GM12878 (cell line): ENCODE measurements around the gene RAP1GAP2.

Experiments used
- BMI1 ChIP-seq: fragments of 450-650 bp; IDR thresholded peaks from 2 replicates; pipeline ENCODE4 v1.6.1; 2016; ENCODE audit warnings: mild to moderate bottlenecking, moderate library complexity, borderline replicate concordance
- BRCA1 ChIP-seq: IDR thresholded peaks from 2 replicates; pipeline ENCODE4 v1.6.1; 2011; ENCODE audit warnings: low read depth, low read length, improper control_type of control experiment
- EP300 ChIP-seq, 2 experiments: fragments of 150-350 bp in 1 of 2; IDR thresholded peaks; 2 replicates each; pipeline ENCODE4 v1.6.1; 2011 to 2012; ENCODE audit warnings: low read depth in 2 of 2, low read length in 2 of 2, borderline replicate concordance in 1 of 2, improper control_type of control experiment in 1 of 2, inconsistent platforms in 1 of 2; ENCODE audit not compliant: control insufficient read depth in 1 of 2
- EZH2 ChIP-seq: IDR thresholded peaks from 2 replicates; pipeline ENCODE4 v1.6.1; 2012; ENCODE audit warnings: low read depth, mild to moderate bottlenecking, control low read depth, inconsistent platforms, low read length, borderline replicate concordance; ENCODE audit not compliant: control insufficient read depth
- MEF2B ChIP-seq: fragments of 450-650 bp; IDR thresholded peaks from 2 replicates; pipeline ENCODE4 v1.6.1; 2018; ENCODE audit warnings: mild to moderate bottlenecking, moderate library complexity; ENCODE audit not compliant: partially characterized antibody, poor library complexity, severe bottlenecking
- NFIC ChIP-seq: IDR thresholded peaks from 2 replicates; pipeline ENCODE4 v1.6.1; 2012; ENCODE audit warnings: low read depth, mild to moderate bottlenecking, inconsistent platforms, low read length, moderate library complexity
- NR2C2 ChIP-seq: IDR thresholded peaks from 2 replicates; pipeline ENCODE4 v1.6.1; 2011; ENCODE audit warnings: borderline replicate concordance, low read depth; ENCODE audit not compliant: control insufficient read depth, insufficient read length
- NRF1 ChIP-seq: conservative IDR thresholded peaks from 2 replicates; pipeline ENCODE4 v1.6.1; 2011; ENCODE audit warnings: mild to moderate bottlenecking, low read depth, low read length, improper control_type of control experiment
- POLR2A ChIP-seq: IDR thresholded peaks from 2 replicates; pipeline ENCODE4 v1.6.1; 2011; ENCODE audit warnings: low read depth, mild to moderate bottlenecking, low read length
- POLR2AphosphoS5 ChIP-seq: IDR thresholded peaks from 2 replicates; pipeline ENCODE4 v1.6.1; 2011; ENCODE audit warnings: mild to moderate bottlenecking, low read length, inconsistent platforms
- POU2F2 ChIP-seq: IDR thresholded peaks from 3 replicates; pipeline ENCODE4 v1.6.1; 2011; ENCODE audit warnings: low read depth, mild to moderate bottlenecking, low read length, borderline replicate concordance
- TF ChIP-seq, protein P1 (sequence below), 3 experiments: IDR thresholded peaks in 2 of 3; conservative IDR thresholded peaks in 1 of 3; 2 replicates each; pipeline ENCODE4 v1.5.1; 2011; ENCODE audit warnings: low read depth in 3 of 3, low read length in 3 of 3, mild to moderate bottlenecking in 3 of 3, control low read depth in 2 of 3, moderate library complexity in 2 of 3, inconsistent platforms in 1 of 3, mixed read lengths in 1 of 3; ENCODE audit not compliant: control insufficient read depth in 2 of 3, insufficient read depth in 1 of 3; ENCODE audit errors: extremely low read depth in 1 of 3
- TF ChIP-seq, protein P2 (sequence below): IDR thresholded peaks from 2 replicates; pipeline ENCODE4 v1.6.1; 2011; ENCODE audit warnings: low read depth, low read length, improper control_type of control experiment, borderline replicate concordance
- TF ChIP-seq, protein P3 (sequence below): fragments of 450-650 bp; formaldehyde crosslinking; IDR thresholded peaks from 2 replicates; pipeline ENCODE4 v1.5.0; 2022; ENCODE audit warnings: mild to moderate bottlenecking, missing genetic modification characterization

DNA sequence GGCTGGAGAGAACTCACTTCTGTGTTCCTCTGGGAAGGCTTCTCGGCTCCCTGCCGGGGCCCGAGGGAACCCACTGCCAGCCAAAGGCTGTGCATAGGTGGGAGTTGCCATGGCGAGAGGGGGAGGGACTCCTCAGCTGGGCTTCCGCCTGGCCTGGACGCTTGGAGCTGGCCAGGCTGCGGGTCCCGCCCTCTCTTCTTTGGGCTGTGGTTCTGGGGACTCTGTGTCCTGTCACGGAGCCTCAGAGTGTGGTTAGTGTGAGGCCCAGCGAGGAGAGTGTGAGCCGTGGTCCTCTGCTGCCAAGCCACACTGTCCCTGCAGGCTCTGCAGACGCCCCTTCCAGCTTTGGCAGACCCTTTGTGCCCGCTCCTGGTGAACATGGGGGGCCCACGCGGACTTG lies 144.1 kb downstream of the RAP1GAP2 start:
- TF ChIP-seq EP300 (IDR thresholded peaks at IDR 0.05; ENCODE audit: borderline replicate concordance in 1 of 2, control insufficient read depth in 1 of 2, low read depth in 2 of 2, low read length in 2 of 2): no peak
- TF ChIP-seq, protein P1, sequence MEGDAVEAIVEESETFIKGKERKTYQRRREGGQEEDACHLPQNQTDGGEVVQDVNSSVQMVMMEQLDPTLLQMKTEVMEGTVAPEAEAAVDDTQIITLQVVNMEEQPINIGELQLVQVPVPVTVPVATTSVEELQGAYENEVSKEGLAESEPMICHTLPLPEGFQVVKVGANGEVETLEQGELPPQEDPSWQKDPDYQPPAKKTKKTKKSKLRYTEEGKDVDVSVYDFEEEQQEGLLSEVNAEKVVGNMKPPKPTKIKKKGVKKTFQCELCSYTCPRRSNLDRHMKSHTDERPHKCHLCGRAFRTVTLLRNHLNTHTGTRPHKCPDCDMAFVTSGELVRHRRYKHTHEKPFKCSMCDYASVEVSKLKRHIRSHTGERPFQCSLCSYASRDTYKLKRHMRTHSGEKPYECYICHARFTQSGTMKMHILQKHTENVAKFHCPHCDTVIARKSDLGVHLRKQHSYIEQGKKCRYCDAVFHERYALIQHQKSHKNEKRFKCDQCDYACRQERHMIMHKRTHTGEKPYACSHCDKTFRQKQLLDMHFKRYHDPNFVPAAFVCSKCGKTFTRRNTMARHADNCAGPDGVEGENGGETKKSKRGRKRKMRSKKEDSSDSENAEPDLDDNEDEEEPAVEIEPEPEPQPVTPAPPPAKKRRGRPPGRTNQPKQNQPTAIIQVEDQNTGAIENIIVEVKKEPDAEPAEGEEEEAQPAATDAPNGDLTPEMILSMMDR (IDR thresholded peaks at IDR 0.05 in 2 of 3, conservative IDR thresholded peaks at IDR 0.05 in 1 of 3; ENCODE audit: control insufficient read depth in 2 of 3, extremely low read depth in 1 of 3, insufficient read depth in 1 of 3, low read depth in 3 of 3, low read length in 3 of 3): no peak
- TF ChIP-seq BMI1: no peak
- TF ChIP-seq, protein P2, sequence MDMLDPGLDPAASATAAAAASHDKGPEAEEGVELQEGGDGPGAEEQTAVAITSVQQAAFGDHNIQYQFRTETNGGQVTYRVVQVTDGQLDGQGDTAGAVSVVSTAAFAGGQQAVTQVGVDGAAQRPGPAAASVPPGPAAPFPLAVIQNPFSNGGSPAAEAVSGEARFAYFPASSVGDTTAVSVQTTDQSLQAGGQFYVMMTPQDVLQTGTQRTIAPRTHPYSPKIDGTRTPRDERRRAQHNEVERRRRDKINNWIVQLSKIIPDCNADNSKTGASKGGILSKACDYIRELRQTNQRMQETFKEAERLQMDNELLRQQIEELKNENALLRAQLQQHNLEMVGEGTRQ: no peak
- TF ChIP-seq EZH2: no peak
- TF ChIP-seq POLR2A: no peak
- no peak for TF ChIP-seq NFIC
- no peak for TF ChIP-seq NRF1
- TF ChIP-seq, protein P3, sequence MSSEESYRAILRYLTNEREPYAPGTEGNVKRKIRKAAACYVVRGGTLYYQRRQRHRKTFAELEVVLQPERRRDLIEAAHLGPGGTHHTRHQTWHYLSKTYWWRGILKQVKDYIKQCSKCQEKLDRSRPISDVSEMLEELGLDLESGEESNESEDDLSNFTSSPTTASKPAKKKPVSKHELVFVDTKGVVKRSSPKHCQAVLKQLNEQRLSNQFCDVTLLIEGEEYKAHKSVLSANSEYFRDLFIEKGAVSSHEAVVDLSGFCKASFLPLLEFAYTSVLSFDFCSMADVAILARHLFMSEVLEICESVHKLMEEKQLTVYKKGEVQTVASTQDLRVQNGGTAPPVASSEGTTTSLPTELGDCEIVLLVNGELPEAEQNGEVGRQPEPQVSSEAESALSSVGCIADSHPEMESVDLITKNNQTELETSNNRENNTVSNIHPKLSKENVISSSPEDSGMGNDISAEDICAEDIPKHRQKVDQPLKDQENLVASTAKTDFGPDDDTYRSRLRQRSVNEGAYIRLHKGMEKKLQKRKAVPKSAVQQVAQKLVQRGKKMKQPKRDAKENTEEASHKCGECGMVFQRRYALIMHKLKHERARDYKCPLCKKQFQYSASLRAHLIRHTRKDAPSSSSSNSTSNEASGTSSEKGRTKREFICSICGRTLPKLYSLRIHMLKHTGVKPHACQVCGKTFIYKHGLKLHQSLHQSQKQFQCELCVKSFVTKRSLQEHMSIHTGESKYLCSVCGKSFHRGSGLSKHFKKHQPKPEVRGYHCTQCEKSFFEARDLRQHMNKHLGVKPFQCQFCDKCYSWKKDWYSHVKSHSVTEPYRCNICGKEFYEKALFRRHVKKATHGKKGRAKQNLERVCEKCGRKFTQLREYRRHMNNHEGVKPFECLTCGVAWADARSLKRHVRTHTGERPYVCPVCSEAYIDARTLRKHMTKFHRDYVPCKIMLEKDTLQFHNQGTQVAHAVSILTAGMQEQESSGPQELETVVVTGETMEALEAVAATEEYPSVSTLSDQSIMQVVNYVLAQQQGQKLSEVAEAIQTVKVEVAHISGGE (CRISPR knock-in tag): no peak
- no peak for TF ChIP-seq MEF2B
- no peak for TF ChIP-seq POU2F2
- no peak for TF ChIP-seq POLR2AphosphoS5
- TF ChIP-seq NR2C2: no peak
- TF ChIP-seq BRCA1: no peak
